HS-27A (cell line): ENCODE results near the gene CHRNA10.

Experiments
- DNase-seq: peaks from one replicate; pipeline ENCODE4 v3.0.0-alpha.2; 2012; ENCODE audit warnings: low read depth, missing footprints

CHRNA10 gene

DNA sequence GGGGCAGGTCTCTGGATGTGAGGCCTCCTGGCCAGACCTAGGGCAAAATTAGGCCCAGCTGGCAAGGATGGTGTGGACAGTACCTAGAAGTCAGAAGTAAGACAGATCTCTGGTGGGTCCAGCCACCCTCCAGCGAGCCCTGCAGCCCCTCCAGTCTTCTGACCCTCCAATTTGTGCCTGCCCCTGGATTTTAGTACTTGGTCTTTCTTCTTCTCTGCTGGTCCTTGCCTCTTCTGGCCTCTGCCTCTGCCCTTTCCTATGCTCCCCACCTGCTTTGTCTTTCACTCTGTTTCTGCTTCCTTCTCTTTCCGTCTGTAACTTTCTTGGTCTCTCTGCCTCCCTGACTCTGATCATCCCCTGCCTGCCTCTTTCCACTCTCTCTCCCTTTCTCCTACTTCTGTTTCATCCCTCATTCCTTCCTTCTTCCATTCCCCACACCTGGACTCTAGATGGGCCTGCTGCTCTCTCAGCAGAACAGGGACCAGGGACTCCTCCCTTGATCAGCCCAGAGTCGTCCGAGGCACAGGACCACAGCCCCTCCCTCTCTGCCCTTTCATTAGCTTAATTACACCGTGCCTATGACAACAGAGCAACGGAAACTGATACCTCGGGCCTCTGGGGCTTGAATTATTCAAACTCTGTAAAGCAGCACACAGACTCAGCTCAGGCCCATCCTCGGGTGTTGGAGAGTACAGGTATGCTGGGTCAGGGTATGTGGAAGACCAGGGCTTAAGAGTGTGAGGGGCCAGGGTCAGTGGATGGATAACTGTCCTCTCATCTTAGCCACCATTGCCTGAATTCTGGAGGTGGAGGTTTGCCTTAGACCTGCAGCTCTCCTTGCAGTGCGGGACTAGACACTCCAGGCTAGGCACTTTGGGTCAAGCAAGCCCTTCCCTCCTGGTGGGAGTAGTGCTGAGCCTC, at the start of gene CHRNA10:
Gene CHRNA10, minus strand, starts transcription at position 51 of the 921 bp plus-strand sequence. CDS start 72 bp downstream, outside the sequence.
- DNase-seq = no peak

DNA sequence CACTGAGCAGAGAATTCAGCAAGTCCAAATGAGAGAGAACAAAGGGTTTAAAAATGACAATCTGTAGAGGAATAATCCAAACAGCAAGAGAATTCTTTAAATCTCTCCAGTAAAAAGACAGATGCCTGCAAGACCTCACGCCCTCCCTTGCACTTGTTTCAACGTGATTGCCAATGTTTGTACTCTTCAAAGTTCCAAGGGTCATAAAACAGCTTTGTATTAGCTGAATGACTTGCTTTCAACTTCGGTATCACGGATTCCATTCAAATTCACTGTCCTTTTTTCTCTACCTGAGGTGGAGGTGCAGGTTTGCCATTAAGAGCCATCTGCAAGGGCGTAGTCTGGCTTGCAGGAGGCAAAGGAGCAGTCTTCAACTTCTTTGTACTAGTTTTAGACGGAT, 41.1 kb upstream of the CHRNA10 start:
- DNase-seq = no peak

DNA sequence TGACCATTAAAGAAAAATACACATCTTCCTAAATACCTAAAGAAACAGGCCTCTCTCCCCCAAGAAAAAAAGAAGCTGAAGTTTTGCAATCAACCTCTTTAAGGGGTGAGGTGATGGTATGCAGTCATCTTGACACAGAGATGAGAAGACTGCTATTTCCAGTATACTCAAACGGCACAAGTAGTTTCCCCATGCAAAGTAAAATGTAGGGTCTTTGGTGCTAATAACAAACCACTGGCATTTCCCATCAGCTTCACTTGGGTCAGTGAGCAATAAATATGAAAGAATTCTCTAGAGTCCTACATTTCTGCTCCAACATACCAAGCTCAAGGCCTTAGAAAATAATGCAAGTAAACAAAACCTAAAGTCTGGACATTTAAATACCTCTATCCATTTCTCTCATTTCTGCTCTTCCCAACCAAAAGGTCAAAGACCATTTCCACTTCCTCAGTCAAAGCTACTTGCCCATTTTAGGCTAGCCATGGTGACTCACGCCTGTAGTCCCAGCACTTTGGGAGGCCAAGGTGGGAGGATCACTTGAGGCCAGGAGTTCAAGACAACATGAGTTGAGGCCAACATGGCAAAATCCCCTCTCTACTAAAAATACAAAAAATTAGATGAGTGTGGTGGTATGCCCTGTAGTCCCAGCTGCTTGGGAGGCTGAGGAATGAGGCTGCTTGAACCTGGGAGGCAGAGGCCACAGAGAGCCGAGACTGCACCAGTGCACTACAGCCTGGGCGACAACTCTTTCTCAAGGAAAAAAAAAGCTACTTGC, 39.5 kb upstream of the CHRNA10 start:
- no peak for DNase-seq

DNA sequence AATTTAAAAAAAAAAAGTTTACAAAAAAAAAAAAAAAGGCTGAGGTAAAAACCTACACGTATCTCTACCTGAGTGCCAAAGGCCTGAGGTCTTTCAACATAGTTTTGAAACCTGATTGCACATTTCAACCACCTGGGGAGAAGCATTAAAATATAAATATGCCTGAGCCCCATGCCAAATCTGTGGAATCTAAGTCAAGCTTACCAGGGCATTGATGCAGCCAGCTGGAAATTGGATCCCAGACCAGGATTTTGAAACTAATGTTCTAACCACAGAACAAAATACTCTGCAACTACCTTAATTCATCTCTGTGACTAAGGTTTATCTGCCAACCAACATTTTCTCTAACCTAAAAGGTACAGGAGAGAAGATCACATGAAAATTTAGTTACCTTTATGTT, 38.8 kb upstream of the CHRNA10 start:
- no peak for DNase-seq

DNA sequence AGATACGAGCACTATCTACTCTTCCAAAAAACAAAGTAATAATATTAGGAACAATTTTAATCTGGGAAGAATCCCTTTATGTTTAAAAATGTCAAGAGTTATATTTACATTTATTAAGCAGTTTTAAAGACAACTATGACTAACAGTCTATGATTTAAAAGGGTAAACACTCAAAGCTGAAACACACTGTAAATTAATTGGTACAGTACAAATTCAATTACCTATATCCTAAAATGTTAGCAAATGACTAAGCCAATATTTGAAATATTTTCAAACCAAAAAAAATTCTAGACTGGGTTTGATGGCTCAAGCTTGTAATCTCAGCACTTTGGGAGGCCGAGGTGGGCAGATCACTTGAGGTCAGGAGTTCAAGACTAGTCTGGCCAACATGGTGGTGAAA, 36.0 kb upstream of the CHRNA10 start:
- DNase-seq = no peak

DNA sequence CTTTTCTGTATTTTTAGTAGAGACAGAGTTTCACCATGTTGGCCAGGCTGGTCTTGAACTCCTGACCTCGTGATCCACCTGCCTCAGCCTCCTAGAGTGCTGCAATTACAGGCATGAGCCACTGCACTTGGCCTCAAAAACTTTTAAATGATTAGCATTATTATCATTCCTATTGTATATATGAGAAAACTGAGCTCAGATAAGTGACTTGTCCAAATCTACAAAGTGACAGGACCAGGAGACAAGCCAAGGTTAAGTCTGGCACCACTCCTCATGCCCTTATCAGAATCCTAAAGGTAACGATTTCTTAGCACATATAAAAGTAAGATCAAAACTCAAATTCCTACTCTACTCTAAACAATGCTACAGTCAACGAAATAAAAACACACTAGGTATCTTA, 32.2 kb upstream of the CHRNA10 start:
- DNase-seq = no peak

DNA sequence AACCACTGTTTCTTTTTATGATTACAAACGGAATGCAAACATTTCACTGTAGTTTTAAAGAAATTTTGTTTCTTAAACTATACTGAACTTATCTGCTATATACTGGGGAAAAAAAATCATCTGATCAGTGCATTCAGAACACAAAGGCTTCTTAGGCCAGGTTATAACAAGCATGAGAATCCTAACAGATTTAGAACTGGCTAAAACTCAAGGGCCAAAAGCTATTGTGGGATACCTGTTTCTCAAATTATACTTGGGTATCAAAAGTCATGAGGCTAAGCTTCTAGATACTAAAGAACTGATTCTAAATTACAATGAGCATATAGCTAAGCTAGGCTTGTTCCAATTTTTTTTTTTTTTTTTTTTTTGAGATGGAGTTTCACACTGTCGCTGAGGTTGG, 29.7 kb upstream of the CHRNA10 start:
- no peak for DNase-seq

DNA sequence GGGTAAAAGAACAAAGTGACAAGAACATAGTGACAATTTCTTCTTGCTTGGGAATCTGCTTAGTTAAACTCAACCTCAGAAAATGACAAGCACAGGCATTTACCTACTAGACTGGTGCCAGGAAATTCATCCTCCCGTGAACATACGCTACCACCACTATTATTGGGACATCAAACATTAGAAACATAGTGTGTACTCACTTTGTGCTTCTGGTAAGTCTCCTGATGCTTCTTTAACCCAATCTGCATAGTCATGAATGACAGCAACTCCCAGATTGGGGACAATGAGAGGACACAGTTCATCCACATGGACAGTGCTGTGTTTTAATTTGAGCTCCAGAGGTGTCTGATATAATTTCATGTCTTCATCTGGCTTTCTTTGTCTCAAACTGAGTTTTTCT, 29.2 kb upstream of the CHRNA10 start:
- no peak for DNase-seq

- no peak for DNase-seq
Observed at GRCh38 chr11:3686751-3687150, 15.6 kb upstream of the CHRNA10 start.

DNA sequence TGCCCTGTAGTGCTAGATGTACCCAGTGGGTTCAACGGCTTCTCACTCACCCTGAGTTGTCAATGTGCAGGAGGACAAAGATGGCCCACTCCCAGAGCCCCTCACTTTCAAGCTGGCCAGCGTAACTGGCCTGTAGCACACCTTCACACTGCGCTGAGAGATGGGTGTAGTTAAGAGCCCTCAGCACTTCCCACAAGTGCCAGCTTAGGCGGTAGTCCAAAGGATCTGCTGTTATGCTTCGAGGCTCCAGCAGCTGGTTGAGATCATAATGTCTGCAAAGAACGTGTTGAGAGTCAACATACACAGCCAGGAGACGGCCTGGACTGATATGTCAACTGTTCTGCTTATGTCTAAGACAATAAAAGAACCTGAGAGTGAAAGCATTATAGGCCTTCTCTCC, 14.7 kb upstream of the CHRNA10 start:
- DNase-seq = no peak

- no peak for DNase-seq
Observed at GRCh38 chr11:3684819-3685172, 13.6 kb upstream of the CHRNA10 start.

- DNase-seq = no peak
Observed at GRCh38 chr11:3684129-3684818, 13.1 kb upstream of the CHRNA10 start.

DNA sequence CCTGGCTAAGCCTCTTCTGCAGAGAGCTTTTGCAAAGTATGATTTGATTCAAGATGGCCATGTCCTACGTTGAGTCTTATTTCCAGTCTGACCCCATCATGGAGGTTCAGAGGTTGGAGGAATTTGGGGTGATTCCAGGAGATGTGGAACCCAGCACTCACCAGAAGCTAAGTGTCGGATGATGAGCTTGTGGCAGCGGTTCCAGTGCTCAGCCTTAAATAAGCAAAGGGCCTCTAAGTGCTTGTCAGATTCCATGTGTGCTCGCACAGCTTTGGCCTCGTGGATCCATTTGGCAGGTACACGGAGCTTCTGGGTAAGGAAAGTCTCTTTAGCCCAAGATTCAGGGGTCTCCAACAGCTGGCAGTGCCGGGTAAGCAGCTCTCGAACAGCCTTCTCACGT, 11.9 kb upstream of the CHRNA10 start:
- no peak for DNase-seq

DNA sequence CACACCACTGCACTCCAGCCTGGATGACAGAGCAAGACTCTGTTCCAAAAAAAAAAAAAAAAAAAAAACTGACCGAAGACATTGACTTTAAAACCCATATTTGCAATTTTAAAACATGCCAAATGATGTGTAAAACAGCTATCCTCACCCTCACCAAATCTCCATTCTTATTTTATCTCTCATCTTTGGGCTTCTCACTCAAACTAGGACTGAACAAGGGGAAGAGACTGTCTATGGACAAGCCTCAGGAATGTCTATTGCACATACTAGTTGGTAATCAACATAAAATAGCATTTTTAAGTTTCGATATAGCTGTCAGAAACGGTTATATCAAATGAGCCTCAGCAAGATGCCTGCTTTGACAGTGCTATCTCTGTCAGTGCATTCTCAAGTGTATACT, 7.9 kb upstream of the CHRNA10 start:
- no peak for DNase-seq

GRCh38 chr11:3675971-3676370, 4.8 kb upstream of the CHRNA10 start:
- DNase-seq = no peak

GRCh38 chr11:3674189-3674588, 3.0 kb upstream of the CHRNA10 start:
- no peak for DNase-seq

DNA sequence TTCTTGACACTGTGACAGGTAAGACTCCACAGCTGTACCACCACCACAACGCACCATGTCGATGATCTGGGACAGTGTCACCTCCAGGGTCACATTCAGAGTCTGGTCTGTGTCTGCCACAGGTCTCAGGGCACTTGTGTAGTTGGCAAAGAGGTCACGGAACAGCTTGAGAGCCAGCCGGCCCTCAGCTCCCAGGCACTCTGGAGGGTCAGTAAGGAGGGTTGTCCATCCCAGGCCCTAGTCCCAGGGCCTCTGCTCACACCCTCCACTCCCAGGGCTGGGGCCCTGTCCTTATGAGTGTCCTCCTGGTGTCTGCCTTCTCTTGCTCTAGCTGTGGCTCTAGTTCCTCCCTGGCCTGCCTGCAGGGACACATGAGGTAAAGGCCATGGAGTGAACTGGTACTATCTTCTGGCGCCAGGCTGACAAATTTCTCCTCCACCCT, 1.4 kb downstream of the CHRNA10 start:
- DNase-seq = no peak

DNA sequence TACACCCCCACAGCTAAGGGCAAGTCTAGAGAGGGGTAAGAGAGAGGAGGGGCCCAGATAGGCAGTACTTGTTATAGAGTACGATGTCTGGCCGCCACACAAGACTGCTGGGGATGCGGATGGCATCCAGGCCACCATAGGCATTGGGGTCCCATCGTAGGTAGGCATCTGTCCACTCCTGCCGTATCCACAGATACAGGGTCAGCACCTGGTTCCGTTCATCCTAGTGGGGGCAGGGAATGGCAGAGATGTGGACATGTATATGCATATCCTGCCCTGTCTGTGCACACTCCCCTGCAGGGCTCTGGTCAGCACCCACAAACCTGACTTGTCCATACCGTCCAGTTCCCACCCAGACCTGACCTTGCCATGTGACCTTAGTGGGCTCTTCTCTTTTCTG, 2.1 kb downstream of the CHRNA10 start:
- no peak for DNase-seq

- no peak for DNase-seq
Observed at GRCh38 chr11:3667149-3668035, 3.8 kb downstream of the CHRNA10 start.

DNA sequence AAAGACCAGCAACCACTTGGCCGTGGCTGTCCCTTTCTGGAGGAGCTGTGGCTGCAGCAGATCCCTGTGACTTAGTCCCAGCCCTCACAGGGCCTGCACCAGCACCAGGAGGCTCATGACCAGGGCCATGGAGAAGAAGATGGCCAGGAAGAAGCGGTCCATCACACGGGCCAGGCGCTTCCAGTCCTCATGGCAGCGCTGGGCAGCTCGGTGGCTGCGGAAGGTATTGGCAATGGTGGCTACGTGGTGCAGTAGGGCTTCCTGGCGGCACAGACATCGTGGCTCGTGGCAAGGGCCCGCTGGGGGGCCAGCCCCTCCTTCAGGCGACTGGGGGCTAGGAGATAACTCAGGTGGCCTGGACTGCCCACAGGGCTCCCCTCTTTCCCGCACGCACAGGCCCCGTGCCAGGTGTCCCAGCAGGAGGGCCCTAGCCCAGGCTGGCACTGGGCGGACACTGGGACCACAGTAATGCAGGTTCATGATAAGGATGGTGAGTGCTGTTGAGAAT, 5.1 kb downstream of the CHRNA10 start:
- no peak for DNase-seq

GRCh38 chr11:3665336-3666022, 5.7 kb downstream of the CHRNA10 start:
- DNase-seq = no peak
